A549 treated with CORT108297 at 1 μM for 4 hours (cell line): Measurements from ENCODE around the gene PRSS2. TPM values are rescaled to one million over a fixed set of nuclear protein-coding genes. Genes with fewer than 3 reads are reported as not detected.

ENCODE experiments used
- total RNA-seq: library from RNA; stranded (reverse); fragments of 200-300 nt; extraction: Qiagen RNA extraction; gene quantifications from 5 replicates; pipeline ENCODE4 v1.2.3, GENCODE V29; 2022

Gene PRSS2
- total RNA-seq, result not detected in 5 replicates

DNA sequence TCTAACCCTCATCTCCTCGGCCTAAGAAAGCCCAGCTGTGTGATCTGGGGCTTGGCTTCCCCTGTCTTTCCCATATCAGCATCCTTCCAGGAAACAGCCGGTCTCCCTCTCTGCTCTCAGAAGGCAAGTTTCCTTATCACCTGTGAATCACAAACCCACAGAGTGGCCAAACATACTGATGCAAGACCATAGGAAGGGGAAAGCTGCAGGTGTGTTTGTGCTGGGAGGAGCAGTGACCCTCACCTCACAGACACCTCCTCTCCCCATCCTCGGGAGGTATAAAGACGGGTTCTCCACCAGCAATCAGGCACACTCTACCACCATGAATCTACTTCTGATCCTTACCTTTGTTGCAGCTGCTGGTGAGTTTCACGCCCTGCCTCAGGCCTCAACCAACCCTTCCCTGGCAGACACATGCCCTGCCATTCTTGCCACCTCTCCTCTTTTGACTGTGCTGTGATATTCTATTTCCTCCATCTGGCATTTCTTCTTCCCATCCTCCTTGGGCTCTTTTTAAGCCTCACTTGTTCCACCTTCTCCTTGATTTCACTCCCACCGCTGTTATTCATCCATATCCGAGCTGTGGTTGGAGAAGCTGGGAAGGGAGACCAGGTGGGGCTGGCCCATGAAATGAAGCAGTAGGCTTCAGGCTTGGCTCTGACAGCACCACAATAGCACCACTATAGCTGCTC lies at the start of gene PRSS2:
TSS of gene PRSS2 (plus strand) at position 310 of the 692 bp plus-strand sequence. CDS start at position 323, 13 bp downstream.

DNA sequence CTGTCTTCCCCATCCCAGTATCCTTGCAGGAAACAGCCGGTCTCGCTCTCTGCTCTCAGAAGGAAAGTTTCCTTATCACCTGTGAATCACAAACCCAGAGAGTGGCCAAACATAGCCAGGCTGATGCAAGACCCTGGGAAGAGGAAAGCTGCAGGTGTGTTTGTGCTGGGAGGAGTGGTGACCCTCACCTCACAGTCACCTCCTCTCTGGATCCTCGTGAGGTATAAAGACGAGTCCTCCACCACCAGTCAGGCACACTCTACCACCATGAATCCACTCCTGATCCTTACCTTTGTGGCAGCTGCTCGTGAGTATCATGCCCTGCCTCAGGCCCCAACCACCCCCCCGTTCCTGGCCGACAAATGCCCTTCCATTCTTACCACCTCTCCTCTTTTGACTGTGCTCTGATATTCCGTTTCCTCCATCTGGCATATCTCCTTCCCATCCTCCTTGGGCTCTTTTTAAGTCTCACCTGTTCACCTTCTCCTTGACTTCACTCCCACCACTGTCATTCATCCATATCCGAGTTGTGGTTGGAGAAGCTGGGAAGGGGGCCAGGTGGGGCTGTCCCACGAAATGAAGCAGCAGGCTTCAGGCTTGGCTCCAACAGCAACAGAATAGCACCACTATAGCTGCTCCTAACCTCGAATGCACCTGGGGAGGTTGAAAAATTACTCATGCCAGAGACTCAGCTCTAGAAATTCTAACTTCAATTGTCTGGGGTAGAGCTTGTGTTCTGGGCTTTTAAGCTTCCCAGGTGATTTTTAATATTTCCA lies 21.4 kb upstream of the PRSS2 start, which contains the start of gene PRSS1:
TSS of gene PRSS1 (plus strand) at position 255 of the 776 bp plus-strand sequence. CDS start at position 268, 13 bp downstream.

Other genes starting within 250 kb of the PRSS2 start
- gene PRSS1, start 21.5 kb upstream of the PRSS2 start, total RNA-seq, result not detected in 5 replicates
- 0.24 to 0.44 TPM (median 0.32 TPM) in 5 replicates for gene EPHB6, start 84.1 kb downstream of the PRSS2 start, total RNA-seq
- gene TRPV6, start 114.8 kb downstream of the PRSS2 start, total RNA-seq, result not detected in 5 replicates
- gene TRPV5, start 162.8 kb downstream of the PRSS2 start, total RNA-seq, result not detected in 5 replicates
- gene LLCFC1, start 168.5 kb downstream of the PRSS2 start, total RNA-seq, result not detected in 5 replicates
- not detected in 5 replicates for gene KEL, start 191.4 kb downstream of the PRSS2 start, total RNA-seq